ENCODE measurements around the gene CTNNA3.

Gene CTNNA3

DNA sequence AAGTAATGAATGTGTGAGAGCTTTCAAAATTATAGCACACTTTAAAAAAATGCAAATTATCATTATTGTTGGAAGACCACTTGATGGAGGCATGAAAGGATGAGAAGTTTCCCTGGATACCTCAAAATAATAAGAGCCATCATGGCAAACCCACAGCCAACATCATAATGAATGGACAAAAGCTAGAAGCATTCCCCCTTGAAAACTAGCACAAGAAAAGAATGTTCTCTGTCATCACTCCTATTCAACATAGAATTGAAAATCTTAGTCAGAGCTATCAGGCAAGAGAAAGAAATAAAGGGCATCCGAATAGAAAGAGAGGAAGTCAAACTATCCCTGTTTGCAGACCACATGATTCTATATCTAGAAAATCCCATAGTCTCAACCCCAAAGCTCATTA lies 1657.4 kb downstream of the CTNNA3 start:
- no peak for DNase-seq (ENCODE audit: low read depth)
- TF ChIP-seq, protein P1, sequence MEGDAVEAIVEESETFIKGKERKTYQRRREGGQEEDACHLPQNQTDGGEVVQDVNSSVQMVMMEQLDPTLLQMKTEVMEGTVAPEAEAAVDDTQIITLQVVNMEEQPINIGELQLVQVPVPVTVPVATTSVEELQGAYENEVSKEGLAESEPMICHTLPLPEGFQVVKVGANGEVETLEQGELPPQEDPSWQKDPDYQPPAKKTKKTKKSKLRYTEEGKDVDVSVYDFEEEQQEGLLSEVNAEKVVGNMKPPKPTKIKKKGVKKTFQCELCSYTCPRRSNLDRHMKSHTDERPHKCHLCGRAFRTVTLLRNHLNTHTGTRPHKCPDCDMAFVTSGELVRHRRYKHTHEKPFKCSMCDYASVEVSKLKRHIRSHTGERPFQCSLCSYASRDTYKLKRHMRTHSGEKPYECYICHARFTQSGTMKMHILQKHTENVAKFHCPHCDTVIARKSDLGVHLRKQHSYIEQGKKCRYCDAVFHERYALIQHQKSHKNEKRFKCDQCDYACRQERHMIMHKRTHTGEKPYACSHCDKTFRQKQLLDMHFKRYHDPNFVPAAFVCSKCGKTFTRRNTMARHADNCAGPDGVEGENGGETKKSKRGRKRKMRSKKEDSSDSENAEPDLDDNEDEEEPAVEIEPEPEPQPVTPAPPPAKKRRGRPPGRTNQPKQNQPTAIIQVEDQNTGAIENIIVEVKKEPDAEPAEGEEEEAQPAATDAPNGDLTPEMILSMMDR (IDR thresholded peaks at IDR 0.05; ENCODE audit: control insufficient read depth, insufficient read depth, low read depth, low read length, missing control alignments) = no peak
- H3K4me3 ChIP-seq (ENCODE audit: control insufficient read depth, low read depth, low read length) = no peak overlapping the region

DNA sequence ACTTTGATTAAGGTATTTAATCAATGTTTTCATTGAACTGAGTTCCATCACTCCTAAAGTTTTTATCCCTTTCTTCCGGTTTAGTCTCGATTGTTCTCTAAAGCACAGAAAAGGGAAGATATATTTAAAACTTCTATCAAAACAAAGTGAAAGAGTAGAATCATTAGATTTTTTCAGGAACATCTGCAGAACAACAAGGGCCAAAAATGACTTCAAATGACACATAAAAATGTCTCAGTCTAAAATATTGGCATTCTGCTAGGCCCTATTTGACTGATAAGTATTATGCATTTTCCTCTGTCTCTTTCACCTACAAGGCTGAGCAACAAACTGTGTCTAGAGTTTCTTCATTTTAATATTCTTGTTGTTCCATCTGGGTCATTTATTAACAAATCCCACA lies 1669.7 kb downstream of the CTNNA3 start:
- no peak for DNase-seq (ENCODE audit: low read depth)

DNA sequence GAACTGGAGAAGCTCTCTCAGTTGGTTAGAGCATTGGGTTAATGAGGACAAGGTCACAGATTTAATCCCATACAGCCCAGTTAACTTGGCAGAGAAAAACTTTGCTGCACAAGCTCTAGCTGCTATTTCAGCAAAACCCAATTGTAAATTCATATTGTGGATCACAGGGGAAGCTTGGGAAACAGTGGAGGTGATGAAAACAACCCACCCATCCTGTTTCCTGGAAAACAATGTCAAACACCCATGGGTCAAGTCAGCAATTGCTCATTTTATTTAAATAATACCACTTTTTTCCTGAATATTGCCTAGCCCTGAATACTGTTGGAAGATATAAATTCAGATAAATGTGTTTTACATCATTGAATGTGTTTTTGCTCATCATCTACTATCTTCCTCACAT lies 1670.8 kb downstream of the CTNNA3 start:
- no peak for DNase-seq (ENCODE audit: low read depth)
- TF ChIP-seq, protein P1 (IDR thresholded peaks at IDR 0.05; ENCODE audit: control insufficient read depth, insufficient read depth, low read depth, low read length, missing control alignments) = no peak
- no peak overlapping the region for H3K4me3 ChIP-seq (ENCODE audit: control insufficient read depth, low read depth, low read length)

More for the DNA sequence above, 1669.7 kb downstream of the CTNNA3 start:
- H3K4me3 ChIP-seq (ENCODE audit: control insufficient read depth, low read depth, low read length) = no peak overlapping the region
- TF ChIP-seq, protein P1 (IDR thresholded peaks at IDR 0.05; ENCODE audit: control insufficient read depth, insufficient read depth, low read depth, low read length, missing control alignments) = no peak

DNA sequence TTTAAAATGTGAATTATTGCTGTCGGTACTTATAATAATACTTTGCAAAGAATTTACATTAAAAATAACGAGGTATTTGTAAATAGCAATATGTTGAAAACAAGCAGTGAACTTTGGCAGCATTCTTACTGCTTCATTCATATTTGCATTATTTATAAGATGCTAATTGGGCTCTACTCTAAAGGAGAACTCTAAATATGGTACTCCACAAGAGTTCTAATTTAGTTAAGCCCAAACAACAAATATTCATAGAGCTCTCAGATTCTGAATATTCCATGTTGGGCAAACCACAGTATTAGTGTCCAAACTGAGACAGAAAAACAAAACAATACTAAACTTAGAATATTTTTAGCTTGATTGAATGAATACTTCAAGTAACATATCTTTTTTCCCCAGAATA lies 1674.6 kb downstream of the CTNNA3 start:
- no peak for DNase-seq (ENCODE audit: low read depth)
- TF ChIP-seq, protein P1 (IDR thresholded peaks at IDR 0.05; ENCODE audit: control insufficient read depth, insufficient read depth, low read depth, low read length, missing control alignments) = no peak
- no peak overlapping the region for H3K4me3 ChIP-seq (ENCODE audit: control insufficient read depth, low read depth, low read length)

DNA sequence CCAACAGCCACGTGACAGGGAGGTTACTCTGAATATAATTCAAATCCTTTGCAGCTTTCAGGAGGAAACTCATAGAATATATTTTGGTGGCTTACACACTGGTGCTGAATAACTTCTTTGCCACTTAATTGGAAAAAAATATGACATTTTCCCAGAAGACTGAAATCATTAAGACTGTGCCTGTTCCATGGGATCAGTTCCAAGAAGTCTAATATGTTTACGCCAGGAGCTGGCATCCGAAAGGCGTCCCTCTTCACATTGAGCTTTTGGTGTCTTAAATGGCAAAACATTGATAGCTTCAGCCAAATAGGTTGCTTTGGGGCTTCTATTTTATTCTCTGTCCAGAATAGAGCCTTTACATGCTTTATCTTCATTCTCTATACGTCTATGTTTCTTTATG lies 1687.8 kb downstream of the CTNNA3 start:
- H3K4me3 ChIP-seq (ENCODE audit: control insufficient read depth, low read depth, low read length) = no peak overlapping the region
- DNase-seq (ENCODE audit: low read depth) = no peak
- TF ChIP-seq, protein P1 (IDR thresholded peaks at IDR 0.05; ENCODE audit: control insufficient read depth, insufficient read depth, low read depth, low read length, missing control alignments) = no peak

DNA sequence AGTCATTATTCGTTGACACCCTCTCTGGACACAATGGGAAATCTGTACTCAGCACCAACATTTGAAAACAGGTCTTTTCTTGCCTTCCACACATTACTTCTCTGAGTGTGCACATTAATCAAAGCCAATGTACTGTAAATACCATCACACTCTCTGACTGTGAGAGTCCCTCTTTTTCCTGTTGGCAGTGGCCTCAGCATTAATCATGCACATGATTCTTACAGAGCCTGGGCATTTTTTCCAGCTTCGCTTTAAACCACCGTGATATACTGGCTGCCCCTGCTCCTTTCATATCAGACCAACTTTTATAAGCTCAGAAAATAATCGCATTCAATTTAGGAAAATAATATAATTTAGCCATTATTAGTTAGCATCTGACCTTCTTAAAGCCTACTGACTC lies 1689.6 kb downstream of the CTNNA3 start:
- TF ChIP-seq, protein P1 (IDR thresholded peaks at IDR 0.05; ENCODE audit: control insufficient read depth, insufficient read depth, low read depth, low read length, missing control alignments) = no peak
- DNase-seq (ENCODE audit: low read depth) = no peak
- no peak overlapping the region for H3K4me3 ChIP-seq (ENCODE audit: control insufficient read depth, low read depth, low read length)

DNA sequence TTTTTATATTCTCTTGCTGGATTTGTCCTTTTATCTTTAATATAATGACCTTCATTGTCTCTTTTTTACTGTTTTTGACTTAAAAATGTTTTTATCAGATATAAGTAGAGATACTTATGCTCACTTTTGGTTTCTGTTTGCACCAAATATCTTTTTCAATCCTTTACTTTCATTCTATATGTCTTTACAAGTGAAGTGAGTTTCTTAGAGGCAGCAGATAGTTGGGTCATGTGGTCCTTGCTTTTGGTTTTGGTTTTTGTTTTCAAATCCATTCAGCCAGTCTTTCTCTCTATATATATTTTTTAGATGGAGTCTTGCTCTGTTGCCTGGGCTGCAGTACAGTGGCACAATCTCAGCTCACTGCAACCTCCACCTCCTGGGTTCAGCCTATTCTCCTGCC lies 1702.5 kb downstream of the CTNNA3 start:
- TF ChIP-seq, protein P1 (IDR thresholded peaks at IDR 0.05; ENCODE audit: control insufficient read depth, insufficient read depth, low read depth, low read length, missing control alignments) = no peak
- no peak overlapping the region for H3K4me3 ChIP-seq (ENCODE audit: control insufficient read depth, low read depth, low read length)
- no peak for DNase-seq (ENCODE audit: low read depth)
